ENCODE measurements around the gene TAB2. TPM values are rescaled to one million over a fixed set of nuclear protein-coding genes. Genes with fewer than 3 reads are reported as not detected.

TAB2 gene
- total RNA-seq, 4 donors from 2014 or later = 63.7 to 73.5 (median 69.2) TPM

GRCh38 chr6:149320796-149321195 lies 3.3 kb downstream of the TAB2 start:
- no peak overlapping the region for H3K4me3 ChIP-seq
- H3K9me3 ChIP-seq = no peaks in the 10 kb centered on the region
- in situ Hi-C loops (cut with MboI; ENCODE audit: low sequenced_read_pairs in 4 of 4) = loop anchor here in 1 of 4 donors (25.0 kb wide), 1 partner anchor 92 kb away; the partner anchor contains the start of gene SUMO4
- H3K27me3 ChIP-seq = no peaks in the 10 kb centered on the region
- TF ChIP-seq CTCF (IDR thresholded peaks at IDR 0.05 in 4 of 5, conservative IDR thresholded peaks at IDR 0.05 in 1 of 5) (no peak), POLR2A (IDR thresholded peaks at IDR 0.05) (no peak)
- peaks cover 46 to 57% of the 10 kb centered on the region in 2 donors for H3K4me1 ChIP-seq
- peak overlapping the region; percentile 14 to 98 (median 66) for H3K27ac ChIP-seq
- intact Hi-C loops (cut with DNase I; ENCODE audit: low total_unique reads) = no loop called here
- no peak for ATAC-seq
- no peaks in the 10 kb centered on the region for H3K36me3 ChIP-seq
- DNase-seq = no peak

GRCh38 chr6:149323353-149323752 lies 5.8 kb downstream of the TAB2 start:
- in situ Hi-C loops (cut with MboI; ENCODE audit: low sequenced_read_pairs in 4 of 4) (loop anchor here in 1 of 4 donors (25.0 kb wide), 1 partner anchor 89 kb away; the partner anchor contains the start of gene SUMO4), intact Hi-C loops (cut with DNase I; ENCODE audit: low total_unique reads) (no loop called here)
- TF ChIP-seq CTCF (IDR thresholded peaks at IDR 0.05 in 4 of 5, conservative IDR thresholded peaks at IDR 0.05 in 1 of 5) (no peak), POLR2A (IDR thresholded peaks at IDR 0.05) (no peak)
- ATAC-seq (no peak), DNase-seq (no peak)
- Histone ChIP-seq H3K4me1 (peaks cover 66 to 68% of the 10 kb centered on the region in 2 donors), H3K9me3 (no peaks in the 10 kb centered on the region), H3K4me3 (no peak overlapping the region), H3K27ac (peak overlapping the region in 1 of 4 donors; percentile 17), H3K27me3 (no peaks in the 10 kb centered on the region), H3K36me3 (no peaks in the 10 kb centered on the region)

GRCh38 chr6:149323925-149324324 lies 6.4 kb downstream of the TAB2 start:
- ATAC-seq (no peak), DNase-seq (no peak)
- in situ Hi-C loops (cut with MboI; ENCODE audit: low sequenced_read_pairs in 4 of 4) = loop anchor here in 1 of 4 donors (25.0 kb wide), 1 partner anchor 88 kb away; the partner anchor contains the start of gene SUMO4
- no peaks in the 10 kb centered on the region for H3K36me3 ChIP-seq
- H3K4me1 ChIP-seq = peaks cover 70 to 71% of the 10 kb centered on the region in 2 donors
- peak overlapping the region in 1 of 4 donors; percentile 31 for H3K27ac ChIP-seq
- H3K27me3 ChIP-seq = no peaks in the 10 kb centered on the region
- H3K4me3 ChIP-seq = no peak overlapping the region
- intact Hi-C loops (cut with DNase I; ENCODE audit: low total_unique reads) = no loop called here
- TF ChIP-seq POLR2A (IDR thresholded peaks at IDR 0.05) (no peak), CTCF (IDR thresholded peaks at IDR 0.05 in 4 of 5, conservative IDR thresholded peaks at IDR 0.05 in 1 of 5) (no peak)
- H3K9me3 ChIP-seq = no peaks in the 10 kb centered on the region

- in situ Hi-C loops (cut with MboI; ENCODE audit: low sequenced_read_pairs in 4 of 4) (loop anchor here in 1 of 4 donors (25.0 kb wide), 1 partner anchor 88 kb away; the partner anchor contains the start of gene SUMO4), intact Hi-C loops (cut with DNase I; ENCODE audit: low total_unique reads) (no loop called here)
- H3K9me3 ChIP-seq = no peaks in the 10 kb centered on the region
- DNase-seq (no peak), ATAC-seq (no peak)
- H3K27ac ChIP-seq = peak overlapping the region in 2 of 4 donors; percentile 10 to 28
- TF ChIP-seq POLR2A (IDR thresholded peaks at IDR 0.05) = no peak
- no peak for TF ChIP-seq CTCF (IDR thresholded peaks at IDR 0.05 in 4 of 5, conservative IDR thresholded peaks at IDR 0.05 in 1 of 5)
- no peaks in the 10 kb centered on the region for H3K36me3 ChIP-seq
- H3K27me3 ChIP-seq = no peaks in the 10 kb centered on the region
- peaks cover 70 to 71% of the 10 kb centered on the region in 2 donors for H3K4me1 ChIP-seq
- no peak overlapping the region for H3K4me3 ChIP-seq
Observed at GRCh38 chr6:149324428-149324827, 6.9 kb downstream of the TAB2 start.
